Measurements from ENCODE around the gene RXRB.

Gene RXRB

DNA sequence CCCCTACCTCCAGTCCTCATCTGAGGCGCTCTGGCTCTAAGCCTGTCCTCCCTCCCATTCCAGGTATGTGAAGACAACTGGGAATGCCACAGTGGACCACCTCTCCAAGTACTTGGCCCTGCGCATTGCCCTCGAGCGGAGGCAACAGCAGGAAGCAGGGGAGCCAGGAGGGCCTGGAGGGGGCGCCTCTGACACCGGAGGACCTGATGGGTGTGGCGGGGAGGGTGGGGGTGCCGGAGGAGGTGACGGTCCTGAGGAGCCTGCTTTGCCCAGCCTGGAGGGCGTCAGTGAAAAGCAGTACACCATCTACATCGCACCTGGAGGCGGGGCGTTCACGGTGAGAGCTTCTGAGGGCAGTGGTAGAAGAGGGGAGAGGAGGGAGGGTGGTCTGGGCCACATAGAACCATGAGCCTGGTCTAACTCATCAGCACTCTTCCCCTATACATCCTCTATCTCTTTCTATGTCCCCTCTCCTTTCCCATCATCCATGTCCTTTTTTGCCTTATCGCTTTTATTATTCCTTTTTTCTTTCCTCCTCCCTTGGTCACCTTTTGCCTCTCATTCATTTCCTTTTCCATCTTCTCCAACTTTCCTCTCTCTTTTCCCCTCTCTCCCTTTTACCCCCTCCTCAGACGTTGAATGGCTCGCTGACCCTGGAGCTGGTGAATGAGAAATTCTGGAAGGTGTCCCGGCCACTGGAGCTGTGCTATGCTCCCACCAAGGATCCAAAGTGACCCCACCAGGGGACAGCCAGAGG, 11.4 kb upstream of the RXRB start:
- DNase-seq = no peak

DNA sequence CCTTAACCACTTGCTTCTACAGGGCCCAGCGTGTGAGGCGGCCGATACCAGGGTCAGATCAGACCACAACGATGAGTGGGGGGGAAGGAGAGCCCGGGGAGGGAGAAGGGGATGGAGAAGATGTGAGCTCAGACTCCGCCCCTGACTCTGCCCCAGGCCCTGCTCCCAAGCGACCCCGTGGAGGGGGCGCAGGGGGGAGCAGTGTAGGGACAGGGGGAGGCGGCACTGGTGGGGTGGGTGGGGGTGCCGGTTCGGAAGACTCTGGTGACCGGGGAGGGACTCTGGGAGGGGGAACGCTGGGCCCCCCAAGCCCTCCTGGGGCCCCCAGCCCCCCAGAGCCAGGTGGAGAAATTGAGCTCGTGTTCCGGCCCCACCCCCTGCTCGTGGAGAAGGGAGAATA, 10.7 kb upstream of the RXRB start:
- no peak for DNase-seq

DNA sequence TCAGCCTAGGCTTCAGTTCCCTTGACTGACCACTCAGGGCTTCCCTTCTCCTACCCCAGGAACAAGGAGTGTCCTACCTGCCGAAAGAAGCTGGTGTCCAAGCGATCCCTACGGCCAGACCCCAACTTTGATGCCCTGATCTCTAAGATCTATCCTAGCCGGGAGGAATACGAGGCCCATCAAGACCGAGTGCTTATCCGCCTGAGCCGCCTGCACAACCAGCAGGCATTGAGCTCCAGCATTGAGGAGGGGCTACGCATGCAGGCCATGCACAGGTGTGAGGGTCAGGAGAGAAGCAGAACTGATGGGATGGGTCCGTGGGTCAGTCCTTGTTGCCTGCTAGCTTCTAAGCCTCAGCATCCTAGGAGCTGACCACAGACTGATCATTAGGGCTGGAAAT, 9.4 kb upstream of the RXRB start:
- no peak for DNase-seq

DNA sequence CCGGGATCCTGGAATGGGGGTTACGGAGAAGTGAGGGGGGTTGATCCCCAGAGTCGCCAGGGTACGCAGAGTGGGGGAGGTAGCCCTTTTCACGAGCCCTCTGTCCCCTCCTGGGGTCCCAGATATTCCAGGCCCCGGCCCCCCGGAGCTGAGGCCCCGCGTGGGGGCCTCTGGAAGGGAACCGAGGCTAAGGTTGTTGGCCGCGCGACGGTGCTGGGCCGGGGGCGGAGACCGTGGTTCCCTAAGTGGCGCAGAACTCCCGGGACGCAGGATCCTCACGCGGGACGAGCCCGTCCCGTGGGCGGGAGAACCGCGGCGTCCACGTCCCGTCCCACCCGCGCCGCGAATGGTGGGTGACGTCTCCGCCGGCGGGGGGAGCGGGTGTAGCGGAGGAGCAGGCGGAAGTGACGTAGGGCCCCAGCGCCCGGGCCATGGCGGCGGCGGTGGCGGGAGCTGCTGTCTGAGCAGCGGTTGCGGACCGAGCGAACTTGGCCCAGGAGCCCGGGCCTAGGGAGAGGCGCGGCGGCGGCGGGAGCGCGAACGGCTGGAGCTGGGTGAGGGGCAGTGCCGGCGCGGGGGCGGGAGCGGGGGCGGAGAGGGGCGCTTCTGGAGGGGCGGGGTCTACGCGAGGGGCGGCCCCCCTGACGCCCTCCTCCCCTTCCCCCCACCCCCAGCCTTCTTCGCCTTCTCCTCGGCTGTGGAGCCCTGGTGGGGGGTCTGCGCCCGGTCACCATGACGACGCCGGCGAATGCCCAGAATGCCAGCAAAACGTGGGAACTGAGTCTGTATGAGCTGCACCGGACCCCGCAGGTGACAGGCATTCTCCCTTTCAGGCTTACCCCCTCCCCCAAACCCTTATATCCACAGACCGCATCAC, 7.9 kb upstream of the RXRB start, which contains the start of gene RING1:
TSS of gene RING1 (plus strand) at position 410 of the 877 bp plus-strand sequence. CDS start at position 733, 323 bp downstream.
- DNase-seq = peak; percentile 38 to 72

DNA sequence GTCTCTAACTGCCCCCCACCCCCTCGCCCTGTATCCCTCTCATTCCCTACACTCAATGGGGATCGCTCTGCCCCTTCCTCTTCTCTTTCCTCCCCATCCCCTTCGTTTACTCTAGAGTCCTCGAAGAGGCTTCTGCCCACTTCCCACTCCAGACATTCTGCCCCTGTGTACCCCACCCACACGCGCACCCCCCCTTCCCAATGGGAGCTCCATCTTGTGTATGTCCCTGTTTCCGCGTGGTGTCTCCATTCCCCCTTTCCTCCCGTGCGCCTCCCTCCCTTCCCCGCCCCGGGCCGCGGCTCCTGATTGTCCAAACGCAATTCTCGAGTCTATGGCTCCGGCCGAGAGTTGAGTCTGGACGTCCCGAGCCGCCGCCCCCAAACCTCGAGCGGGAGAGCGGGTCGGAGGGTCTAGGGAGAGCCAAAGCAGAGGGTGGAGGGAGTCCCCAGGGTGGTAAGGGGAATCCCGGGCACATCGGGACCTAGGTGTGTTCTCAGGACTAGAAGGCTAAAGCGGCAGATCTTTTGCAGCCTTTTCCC, 7.2 kb upstream of the RXRB start:
- peak in 1 of 2 experiments; percentile 32 for DNase-seq

DNA sequence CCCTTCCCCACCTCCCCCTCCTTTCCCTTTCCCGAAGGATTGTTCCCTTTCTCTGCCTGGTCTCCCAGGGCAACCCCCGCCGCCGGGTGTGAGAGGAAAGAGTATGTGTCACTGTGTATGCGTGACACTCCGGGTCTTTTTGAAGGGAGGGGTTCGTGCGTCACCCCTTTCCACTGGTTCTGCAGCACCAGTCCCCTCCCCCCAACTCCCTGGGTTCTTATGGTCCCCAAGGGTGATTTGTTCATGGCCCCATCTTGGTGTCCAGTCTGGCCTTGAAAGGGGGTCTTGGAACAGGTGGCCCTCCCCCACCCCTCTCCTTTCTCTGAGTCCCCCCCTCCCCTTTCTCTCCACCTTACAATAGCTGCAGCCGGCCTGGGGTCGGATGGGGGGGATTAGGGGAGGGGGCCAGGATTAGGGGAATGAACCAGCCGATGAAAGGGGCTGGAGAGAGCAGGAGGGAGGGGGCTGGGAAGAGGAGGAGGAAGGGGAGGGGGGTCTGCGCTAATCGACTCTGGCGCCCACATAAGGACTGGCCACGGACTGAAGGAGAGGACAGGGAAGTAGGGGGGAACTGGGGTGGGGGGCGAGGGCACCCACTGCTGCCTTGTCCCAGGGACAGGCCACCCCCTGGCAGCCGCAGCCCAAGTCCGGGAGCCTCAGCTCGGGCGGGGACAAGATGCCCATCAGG, 6.5 kb upstream of the RXRB start:
- no peak for DNase-seq

DNA sequence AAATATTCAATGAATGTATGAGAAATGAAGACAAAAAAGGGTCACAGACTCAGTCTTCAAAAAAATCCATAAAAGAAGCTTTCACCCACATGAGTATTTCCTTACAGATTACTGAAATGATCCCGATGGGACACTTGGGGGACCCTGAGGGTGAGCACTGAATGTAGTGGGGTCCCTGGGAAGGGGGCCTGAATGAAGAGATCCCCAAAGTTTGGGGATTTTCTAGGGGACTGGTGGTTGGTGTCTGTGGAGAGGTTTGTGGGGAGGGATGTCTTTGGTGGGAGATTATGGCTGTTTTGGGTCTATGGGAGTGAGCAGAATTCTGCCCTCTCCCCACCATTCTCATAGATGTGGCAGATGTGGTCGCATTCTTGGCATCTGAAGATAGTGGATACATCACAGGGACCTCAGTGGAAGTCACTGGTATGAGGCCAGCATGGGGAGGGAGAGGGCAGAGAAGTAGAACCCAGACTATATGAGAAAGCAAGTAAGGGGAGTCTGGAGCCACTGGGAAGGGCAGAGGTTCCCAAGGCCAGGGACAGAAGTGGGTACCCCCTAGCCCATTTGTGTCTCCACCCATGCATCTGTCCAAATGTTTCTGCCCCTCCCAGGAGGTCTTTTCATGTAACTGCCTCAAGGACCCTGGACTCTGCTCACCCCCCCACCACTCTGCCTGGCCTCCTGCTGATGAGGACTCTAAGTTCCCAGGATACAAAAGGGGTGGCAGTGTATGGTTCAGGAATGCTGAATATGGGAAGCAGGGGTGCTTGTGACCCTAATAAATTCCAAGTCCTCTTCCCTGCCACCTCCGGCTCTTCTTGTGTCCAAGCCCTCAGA, 5.8 kb upstream of the RXRB start:
- DNase-seq = no peak

DNA sequence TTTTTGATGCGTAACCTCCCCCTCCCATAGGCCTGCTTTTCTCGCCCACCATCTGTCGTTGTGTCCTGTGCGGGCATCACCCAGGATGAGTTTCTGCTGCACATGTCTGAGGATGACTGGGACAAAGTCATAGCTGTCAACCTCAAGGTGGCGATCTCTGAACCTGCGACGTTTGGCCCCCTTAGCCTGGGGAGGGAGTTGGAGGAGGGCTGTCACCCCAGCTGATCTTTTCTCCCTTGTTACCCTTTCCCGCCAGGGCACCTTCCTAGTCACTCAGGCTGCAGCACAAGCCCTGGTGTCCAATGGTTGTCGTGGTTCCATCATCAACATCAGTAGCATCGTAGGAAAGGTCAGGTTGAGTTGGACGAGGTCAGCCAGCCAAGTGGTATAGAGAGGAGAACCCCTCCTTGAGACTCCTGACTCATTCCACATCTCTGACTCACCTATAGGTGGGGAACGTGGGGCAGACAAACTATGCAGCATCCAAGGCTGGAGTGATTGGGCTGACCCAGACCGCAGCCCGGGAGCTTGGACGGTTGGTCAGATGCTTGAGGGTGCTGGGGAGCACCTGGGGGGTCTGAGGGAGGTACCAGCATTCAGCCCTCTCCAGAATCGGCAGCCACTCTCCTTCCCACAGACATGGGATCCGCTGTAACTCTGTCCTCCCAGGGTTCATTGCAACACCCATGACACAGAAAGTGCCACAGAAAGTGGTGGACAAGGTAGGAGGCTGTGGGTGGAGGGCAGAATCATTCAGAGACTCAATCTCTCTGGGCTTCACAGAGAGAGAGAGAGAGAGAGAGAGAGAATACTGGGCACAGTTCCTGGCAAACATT, 4.9 kb upstream of the RXRB start:
- peak in 1 of 2 experiments; percentile 57 for DNase-seq

DNA sequence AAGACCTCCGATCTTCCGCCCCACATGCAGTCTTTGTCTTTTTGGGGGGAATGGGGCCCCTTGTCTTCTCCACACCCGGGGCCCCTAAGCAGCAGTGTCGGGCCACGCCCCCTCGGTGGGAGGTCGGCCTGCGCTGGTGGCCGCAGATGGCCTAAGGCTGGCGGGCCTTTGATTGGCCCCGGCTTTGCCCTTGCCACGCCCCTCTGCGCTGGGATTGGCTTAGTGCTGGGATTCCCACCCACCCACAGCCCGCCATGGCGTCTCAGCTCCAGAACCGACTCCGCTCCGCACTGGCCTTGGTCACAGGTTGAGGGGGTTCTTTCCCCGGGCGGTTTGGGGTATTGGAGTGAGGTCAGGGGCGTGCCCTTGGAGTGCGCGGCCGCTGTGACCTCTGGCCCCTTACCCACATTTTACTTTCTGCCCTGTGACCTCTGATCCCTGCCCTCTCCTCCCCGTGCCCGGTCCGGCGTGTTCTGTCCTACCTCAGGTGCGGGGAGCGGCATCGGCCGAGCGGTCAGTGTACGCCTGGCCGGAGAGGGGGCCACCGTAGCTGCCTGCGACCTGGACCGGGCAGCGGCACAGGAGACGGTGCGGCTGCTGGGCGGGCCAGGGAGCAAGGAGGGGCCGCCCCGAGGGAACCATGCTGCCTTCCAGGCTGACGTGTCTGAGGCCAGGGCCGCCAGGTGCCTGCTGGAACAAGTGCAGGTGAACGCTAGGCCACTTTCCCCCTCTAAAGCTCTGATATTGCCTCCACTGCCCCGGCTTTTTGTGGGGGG, 4.1 kb upstream of the RXRB start, which contains the start of gene HSD17B8:
TSS of gene HSD17B8 (plus strand) at position 241 of the 776 bp plus-strand sequence. CDS start at position 255, 14 bp downstream.
- DNase-seq = peak; percentile 54 to 81

DNA sequence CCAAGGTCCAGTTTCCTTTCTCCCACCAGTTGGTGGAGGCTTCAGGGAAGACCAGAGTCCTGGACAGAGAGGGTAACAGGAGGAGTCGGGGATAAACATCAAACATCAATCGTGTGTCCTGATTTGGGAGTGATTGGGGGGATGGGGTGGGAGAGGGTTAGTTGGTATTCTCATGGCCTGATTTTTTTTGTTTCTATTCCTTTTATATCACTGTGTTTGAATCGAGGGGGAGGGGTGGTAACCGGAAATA, 3.6 kb upstream of the RXRB start:
- no peak for DNase-seq

DNA sequence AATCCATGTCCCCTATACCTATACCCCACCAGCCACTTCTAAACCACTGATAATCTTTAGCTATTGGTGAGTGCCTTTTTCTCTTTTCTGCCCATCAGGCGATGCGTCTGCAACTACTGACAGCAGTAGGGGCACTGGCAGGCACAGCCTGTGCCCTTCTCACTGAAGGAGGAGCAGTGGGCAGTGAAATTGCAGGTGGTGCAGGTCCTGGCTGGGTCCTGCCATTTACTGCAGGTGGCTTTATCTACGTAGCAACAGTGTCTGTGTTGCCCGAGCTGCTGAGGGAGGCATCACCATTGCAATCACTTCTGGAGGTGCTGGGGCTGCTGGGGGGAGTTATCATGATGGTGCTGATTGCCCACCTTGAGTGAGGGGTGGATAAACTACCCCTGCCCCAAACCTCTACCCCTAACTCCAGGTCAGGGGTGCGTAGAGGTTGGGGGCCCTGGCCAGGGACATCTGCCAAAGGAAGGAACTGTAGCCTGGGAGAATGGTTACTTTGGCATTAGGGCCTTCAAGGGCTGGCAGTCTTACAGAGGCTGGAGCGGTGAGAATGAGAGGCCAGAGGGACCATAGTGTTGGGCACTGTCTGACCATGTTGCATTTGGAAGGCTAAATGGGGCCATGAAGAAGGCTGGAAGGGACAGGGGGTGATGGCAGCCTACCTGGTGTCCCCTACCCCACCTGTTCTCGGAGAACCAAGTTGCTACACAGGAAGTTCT, 3.1 kb upstream of the RXRB start:
- no peak for DNase-seq

DNA sequence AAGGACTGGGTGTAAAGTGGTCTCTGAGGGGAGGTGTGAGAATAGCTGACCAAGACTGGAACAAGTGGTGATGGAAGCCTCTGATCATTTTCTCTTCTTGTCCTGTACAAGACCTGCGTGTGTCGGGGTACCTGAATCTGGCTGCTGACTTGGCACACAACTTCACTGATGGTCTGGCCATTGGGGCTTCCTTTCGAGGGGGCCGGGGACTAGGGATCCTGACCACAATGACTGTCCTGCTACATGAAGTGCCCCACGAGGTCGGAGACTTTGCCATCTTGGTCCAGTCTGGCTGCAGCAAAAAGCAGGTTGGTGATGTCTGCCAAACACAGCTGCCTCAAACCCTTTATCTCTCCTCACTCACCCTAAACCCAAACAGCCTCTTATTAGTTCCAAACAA, 2.3 kb upstream of the RXRB start:
- DNase-seq = no peak

DNA sequence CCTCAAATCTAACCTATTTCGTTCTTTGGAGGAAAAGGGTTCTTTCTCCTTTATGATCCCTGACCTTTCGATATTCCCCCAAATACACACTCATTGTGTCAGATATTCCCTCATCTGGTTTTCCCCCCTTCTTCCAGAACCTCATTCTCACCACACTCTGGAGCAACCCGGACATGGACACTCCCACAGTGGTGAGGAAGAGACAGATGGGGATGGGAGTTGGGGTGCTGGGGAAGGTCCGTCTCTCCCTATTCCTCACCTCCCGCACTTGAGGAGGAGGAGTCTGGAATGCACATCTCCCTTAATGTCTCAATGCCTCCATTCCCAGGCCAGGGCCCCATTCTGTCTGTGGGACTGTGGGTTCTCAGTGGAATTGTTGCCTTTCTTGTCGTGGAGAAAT, 1.5 kb upstream of the RXRB start:
- no peak for DNase-seq

DNA sequence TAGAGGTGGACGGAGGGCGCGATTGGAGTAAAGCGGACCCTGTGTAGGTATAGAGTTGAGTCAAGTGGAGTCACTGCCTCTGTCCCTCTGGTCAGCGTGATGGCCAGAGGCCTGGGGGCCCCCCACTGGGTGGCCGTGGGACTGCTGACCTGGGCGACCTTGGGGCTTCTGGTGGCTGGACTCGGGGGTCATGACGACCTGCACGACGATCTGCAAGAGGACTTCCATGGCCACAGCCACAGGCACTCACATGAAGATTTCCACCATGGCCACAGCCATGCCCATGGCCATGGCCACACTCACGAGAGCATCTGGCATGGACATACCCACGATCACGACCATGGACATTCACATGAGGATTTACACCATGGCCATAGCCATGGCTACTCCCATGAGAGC, 681 bp upstream of the RXRB start:
- DNase-seq = no peak

DNA sequence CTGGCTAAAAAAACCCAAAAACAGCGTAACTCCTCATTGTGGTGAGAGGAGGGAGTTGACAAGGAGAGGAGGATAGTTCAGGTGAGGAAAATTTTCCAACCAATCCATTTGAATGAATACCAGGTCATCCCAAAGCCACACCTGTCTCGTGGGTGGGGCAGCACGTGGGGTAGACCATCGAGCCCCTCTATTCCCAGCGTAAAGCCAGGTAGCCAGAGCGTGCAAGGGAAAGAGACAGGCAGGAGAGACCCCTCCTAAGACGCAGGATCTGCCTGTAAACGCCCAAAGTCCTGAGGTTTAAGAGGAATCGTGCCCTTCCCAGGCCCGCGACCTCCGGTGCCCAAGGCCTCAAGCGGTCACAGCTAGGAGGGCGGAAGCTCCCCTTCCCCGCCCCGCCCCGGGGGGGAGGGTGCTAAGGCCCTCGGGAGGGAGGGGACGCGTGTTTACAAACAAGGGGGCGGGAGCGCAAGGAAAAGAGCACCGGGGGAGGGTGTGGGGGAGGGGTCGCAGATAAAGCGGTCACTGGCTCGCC, 712 bp downstream of the RXRB start:
- DNase-seq = peak; percentile 70 to 82

DNA sequence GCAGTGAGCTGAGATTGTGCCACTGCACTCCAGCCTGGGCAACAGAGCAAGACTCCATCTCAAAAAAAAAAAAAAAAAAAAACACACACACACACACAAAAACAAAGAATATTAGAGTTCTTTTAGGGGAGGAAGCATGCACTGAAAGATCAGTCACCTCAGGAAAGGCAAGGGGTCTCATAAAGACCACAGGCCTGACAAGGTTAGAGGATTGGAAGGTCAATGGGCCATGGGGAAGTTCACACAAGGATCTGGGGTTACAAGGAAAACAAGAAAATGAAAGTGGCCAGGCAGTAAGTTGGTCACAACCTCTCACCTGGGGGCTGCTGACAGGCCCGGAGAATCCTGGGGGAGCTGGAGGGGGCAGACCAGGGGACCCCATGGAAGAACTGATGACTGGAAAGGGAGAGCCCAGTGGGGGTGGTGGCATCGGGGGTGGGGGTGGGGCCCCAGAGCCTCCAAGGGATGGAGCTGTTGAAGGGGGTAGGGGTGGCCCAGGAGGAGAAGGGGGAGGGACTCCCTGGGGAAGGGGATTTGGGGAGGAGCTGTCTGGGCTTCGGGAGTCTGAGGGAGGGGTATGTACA, 1.5 kb downstream of the RXRB start:
- no peak for DNase-seq

DNA sequence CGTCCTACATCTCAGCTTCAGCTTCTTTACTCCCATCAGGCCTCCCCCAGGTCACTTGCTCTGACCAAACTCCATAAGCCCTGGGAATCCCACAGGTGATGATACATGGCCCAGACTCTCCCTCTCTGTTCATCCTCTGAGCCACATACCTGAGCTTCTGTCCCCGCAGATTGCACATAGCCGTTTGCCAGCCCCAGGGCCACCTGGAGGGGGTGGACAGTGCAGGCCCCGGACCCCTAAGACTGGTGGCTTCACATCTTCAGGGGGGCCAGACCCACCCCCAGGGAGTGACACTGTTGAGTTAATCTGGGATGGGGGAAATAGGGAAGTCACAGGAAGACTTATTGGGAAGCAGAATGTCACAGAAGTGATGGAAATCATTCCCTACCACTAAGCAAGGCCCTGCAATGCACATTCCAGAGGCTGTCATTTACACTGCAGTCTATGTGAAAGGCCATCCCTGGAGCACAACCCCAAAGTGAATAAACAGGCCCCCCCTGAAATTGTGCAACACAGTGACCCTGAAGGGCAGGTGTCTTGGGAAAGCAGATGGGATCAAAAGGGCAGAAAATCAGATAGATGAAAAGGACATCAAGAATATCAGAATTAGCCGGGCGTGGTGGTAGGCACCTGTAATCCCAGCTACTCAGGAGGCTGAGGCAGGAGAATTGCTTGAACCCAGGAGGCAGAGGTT, 2.2 kb downstream of the RXRB start:
- DNase-seq = no peak

DNA sequence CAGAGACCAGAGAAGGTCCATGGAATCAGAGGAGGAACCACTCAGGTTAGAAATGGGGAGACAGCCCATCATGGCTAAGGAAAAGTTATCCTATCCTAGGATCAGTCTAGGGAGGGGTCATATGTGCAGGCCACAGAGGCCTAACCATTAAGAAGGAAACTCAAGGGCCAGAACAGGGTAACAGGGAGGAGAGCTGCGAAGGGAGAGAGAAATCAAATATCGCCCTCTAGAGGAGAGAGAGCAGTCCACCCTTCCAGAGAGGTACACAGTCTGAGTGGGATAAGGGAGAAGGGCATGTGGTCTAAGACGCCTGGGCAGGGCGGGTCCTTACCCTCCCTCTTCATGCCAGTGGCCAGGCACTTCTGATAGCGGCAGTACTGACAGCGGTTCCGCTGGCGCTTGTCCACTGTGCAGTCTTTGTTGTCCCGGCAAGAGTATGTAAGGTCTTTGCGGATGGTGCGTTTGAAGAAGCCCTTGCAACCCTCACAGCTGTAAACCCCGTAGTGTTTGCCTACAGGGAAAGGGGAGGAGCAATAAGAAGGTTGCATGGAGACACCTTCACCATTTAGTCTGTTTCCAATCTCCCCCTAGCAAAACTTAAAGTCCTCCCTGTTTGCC, 2.9 kb downstream of the RXRB start:
- peak; percentile 44 to 80 for DNase-seq
